OCI-LY7 (cell line): Measurements from ENCODE around the gene UGP2. TPM values are rescaled to one million over a fixed set of nuclear protein-coding genes. Genes with fewer than 3 reads are reported as not detected.

Source experiments
- BruUV-seq: library from RNA; stranded (reverse); fragments of 400-500 nt; replicated peaks from 2 replicates; lab custom pipeline; 2021; lab: Mats Ljungman, UMichigan
- CTCF ChIA-PET: fragments of 300-600 bp; sonication (Branson Sonifier 250); formaldehyde crosslinking; loops from one replicate; lab custom pipeline; 2022; ENCODE audit warnings: antibody characterized with exemption; ENCODE audit not compliant: unreplicated experiment; lab: Charles Lee
- POLR2A ChIA-PET: fragments of 300-600 bp; sonication (Branson Sonifier 250); formaldehyde crosslinking; loops from one replicate; lab custom pipeline; 2022; ENCODE audit warnings: antibody characterized with exemption; lab: Charles Lee
- DNase-seq: peaks from one replicate; pipeline ENCODE4 v3.0.0-alpha.2; 2015; ENCODE audit warnings: low spot score
- H2AFZ ChIP-seq: fragments of 200-600 bp; sonication (generic), shearing (Covaris generic); 2 replicates; pipeline ENCODE4 v1.6.1; 2014; ENCODE audit warnings: mild to moderate bottlenecking, antibody characterized with exemption, low read length, moderate library complexity
- H3K27ac ChIP-seq: fragments of 200-600 bp; sonication (generic); 2 replicates; pipeline ENCODE4 v1.5.1; 2014; ENCODE audit warnings: mixed run types, low read depth, mild to moderate bottlenecking, moderate library complexity, low read length, inconsistent platforms; ENCODE audit not compliant: poor library complexity, severe bottlenecking
- H3K36me3 ChIP-seq: fragments of 200-600 bp; sonication (generic); 2 replicates; pipeline ENCODE4 v1.6.1; 2014; ENCODE audit warnings: mild to moderate bottlenecking, antibody characterized with exemption, low read length, moderate library complexity, mixed read lengths; ENCODE audit not compliant: insufficient read depth
- H3K4me1 ChIP-seq: fragments of 200-600 bp; sonication (generic); 2 replicates; pipeline ENCODE4 v1.5.1; 2014; ENCODE audit warnings: mild to moderate bottlenecking, low read length; ENCODE audit not compliant: insufficient read depth, poor library complexity, severe bottlenecking
- H3K4me2 ChIP-seq: fragments of 200-600 bp; sonication (generic); 2 replicates; pipeline ENCODE4 v1.6.1; 2014; ENCODE audit warnings: mild to moderate bottlenecking, low read length
- H3K4me3 ChIP-seq: fragments of 200-600 bp; sonication (generic); 2 replicates; pipeline ENCODE4 v1.5.1; 2014; ENCODE audit warnings: mild to moderate bottlenecking, low read depth, low read length; ENCODE audit not compliant: poor library complexity, severe bottlenecking
- H3K79me2 ChIP-seq: fragments of 200-600 bp; sonication (generic); 2 replicates; pipeline ENCODE4 v1.6.1; 2016; ENCODE audit warnings: low read depth, mild to moderate bottlenecking, low read length, moderate library complexity, mixed read lengths; ENCODE audit not compliant: insufficient read depth
- H3K9me2 ChIP-seq: fragments of 200-600 bp; sonication (generic); 2 replicates; pipeline ENCODE4 v1.6.1; 2016; ENCODE audit warnings: mild to moderate bottlenecking, low read length, mixed read lengths; ENCODE audit not compliant: insufficient read depth
- H3K9me3 ChIP-seq: fragments of 200-600 bp; sonication (generic); 2 replicates; pipeline ENCODE4 v1.6.1; 2014; ENCODE audit warnings: mild to moderate bottlenecking, mixed run types, low read length, mixed read lengths
- H4K20me1 ChIP-seq: fragments of 200-600 bp; sonication (generic); 2 replicates; pipeline ENCODE4 v1.6.1; 2014; ENCODE audit warnings: mild to moderate bottlenecking, antibody characterized with exemption, low read length, moderate library complexity, mixed read lengths; ENCODE audit not compliant: insufficient read depth
- EZH2phosphoT487 ChIP-seq: fragments of 200-600 bp; sonication (generic); IDR thresholded peaks from 2 replicates; pipeline ENCODE4 v1.6.1; 2018; ENCODE audit warnings: low read depth, borderline replicate concordance, mild to moderate bottlenecking, mixed run types, antibody characterized with exemption, low read length, moderate library complexity, mixed read lengths
- intact Hi-C: fragments of 100-400 bp; cut with micrococcal nuclease; formaldehyde crosslinking; loops from one replicate; pipeline ENCODE4 v1.10.0; 2022; ENCODE audit not compliant: unreplicated experiment
- total RNA-seq, 2 experiments: library from RNA; depleted of rRNA in 1 of 2; stranded (reverse); fragments of >200 nt in 1 of 2; shearing (Covaris generic) in 1 of 2; gene quantifications; 2 replicates each; pipeline ENCODE4 v1.2.3, GENCODE V29; 2014 to 2022
- TF ChIP-seq, protein P1 (sequence below): fragments of 200-600 bp; sonication (generic); conservative IDR thresholded peaks from 2 replicates; pipeline ENCODE4 v1.5.1; 2014; ENCODE audit warnings: mild to moderate bottlenecking, antibody characterized with exemption, low read length, moderate library complexity, mixed read lengths

UGP2 gene
- total RNA-seq, 2 experiments from 2014 or later = 53.7 to 71.4 TPM

DNA sequence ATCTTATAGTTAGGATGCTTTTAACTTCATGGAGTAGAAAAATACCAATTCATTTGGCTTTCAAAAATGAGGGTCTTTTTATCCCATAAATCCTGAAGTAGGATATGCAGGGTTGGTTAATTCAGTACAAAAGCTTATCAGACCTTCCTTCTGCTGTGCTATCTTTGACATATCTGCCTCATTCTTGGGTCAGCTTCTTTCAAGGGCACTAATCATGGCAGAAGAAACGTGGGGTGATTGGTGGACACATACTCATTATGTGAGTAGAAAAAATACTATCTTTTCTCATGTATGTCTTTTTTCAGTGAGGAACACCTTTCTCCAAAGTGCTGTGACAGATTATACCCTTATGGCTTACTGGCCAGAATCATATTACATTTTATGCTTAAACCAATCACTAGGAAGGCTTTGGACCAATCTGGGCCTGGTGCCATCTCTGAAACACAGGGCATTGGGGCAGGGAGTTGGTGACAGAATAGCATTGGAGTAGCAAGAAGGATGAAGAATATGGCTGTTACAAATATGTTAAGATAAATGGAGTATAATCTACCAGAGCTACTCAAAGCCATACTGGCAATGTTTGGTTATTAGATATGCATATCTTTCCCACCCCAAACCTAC is 10.1 kb downstream of the UGP2 start:
- Histone ChIP-seq H3K4me1 (no peaks in the 10 kb centered on the region), H3K36me3 (peaks cover 39% of the 10 kb centered on the region), H2AFZ (no peak overlapping the region), H4K20me1 (peaks cover 28% of the 10 kb centered on the region), H3K4me2 (no peak overlapping the region), H3K9me2 (no peaks in the 10 kb centered on the region), H3K27ac (no peak overlapping the region), H3K9me3 (no peaks in the 10 kb centered on the region), H3K4me3 (no peak overlapping the region), H3K79me2 (peaks cover 98% of the 10 kb centered on the region)
- intact Hi-C loops = no loop called here
- TF ChIP-seq, protein P1, sequence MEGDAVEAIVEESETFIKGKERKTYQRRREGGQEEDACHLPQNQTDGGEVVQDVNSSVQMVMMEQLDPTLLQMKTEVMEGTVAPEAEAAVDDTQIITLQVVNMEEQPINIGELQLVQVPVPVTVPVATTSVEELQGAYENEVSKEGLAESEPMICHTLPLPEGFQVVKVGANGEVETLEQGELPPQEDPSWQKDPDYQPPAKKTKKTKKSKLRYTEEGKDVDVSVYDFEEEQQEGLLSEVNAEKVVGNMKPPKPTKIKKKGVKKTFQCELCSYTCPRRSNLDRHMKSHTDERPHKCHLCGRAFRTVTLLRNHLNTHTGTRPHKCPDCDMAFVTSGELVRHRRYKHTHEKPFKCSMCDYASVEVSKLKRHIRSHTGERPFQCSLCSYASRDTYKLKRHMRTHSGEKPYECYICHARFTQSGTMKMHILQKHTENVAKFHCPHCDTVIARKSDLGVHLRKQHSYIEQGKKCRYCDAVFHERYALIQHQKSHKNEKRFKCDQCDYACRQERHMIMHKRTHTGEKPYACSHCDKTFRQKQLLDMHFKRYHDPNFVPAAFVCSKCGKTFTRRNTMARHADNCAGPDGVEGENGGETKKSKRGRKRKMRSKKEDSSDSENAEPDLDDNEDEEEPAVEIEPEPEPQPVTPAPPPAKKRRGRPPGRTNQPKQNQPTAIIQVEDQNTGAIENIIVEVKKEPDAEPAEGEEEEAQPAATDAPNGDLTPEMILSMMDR = no peak
- no peak for TF ChIP-seq EZH2phosphoT487
- CTCF ChIA-PET = no interaction called here
- POLR2A ChIA-PET = interaction anchor here (0.6 to 1.7 kb wide), 4 partner anchors 15 to 67 kb away, joined by 3 to 5 read pairs (median 4); no protein-coding TSS in a partner anchor
- DNase-seq = no peak
- BruUV-seq = no TSS peak

DNA sequence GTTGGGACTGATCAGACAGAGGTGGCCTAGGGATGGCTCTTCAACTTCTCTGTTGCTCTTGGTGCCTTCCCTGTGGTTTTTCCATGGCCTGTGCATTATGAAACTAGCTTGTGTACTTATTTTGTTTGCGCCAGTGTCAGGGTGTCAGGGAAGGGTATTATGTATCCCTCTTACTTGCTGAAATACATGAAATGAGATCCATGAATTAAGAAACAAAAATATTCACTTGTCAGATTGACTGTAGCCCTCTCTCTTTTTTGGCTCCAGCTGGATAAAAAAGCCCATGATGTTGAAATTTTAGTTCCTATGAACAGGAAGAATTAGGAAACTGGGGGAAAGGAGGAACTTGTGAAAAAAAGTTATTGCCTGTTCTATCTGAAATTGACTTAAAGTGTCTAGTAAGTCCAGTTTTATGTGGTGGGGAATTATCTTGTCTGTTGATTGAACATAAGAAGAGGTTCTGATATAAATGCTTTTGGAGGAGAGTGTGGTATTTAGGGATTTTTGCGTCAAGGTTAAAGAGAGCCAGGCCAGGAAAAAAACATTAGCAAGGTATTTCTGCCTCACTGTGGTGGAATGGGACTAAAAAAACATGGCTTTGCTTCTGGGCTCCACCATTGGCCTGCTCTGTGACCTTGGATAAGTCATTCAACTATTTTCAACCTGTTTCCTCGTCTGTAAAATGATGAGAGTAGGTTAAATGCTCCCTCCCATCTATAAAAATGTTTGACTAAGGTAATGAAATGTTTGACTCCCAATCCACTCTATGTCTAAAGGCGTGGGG is 12.0 kb downstream of the UGP2 start:
- ChIA-PET POLR2A (interaction anchor here (1.6 to 1.7 kb wide), 3 partner anchors 11 to 35 kb away, joined by 5 to 11 read pairs (median 5); partner anchors contain the start of gene UGP2), CTCF (no interaction called here)
- peaks cover 28% of the 10 kb centered on the region for H4K20me1 ChIP-seq
- DNase-seq = no peak
- no peak overlapping the region for H3K4me2 ChIP-seq
- peaks cover 81% of the 10 kb centered on the region for H3K79me2 ChIP-seq
- BruUV-seq = no TSS peak
- no peaks in the 10 kb centered on the region for H3K9me2 ChIP-seq
- H2AFZ ChIP-seq = no peak overlapping the region
- no peak overlapping the region for H3K27ac ChIP-seq
- intact Hi-C loops = no loop called here
- H3K4me1 ChIP-seq = no peaks in the 10 kb centered on the region
- H3K9me3 ChIP-seq = no peaks in the 10 kb centered on the region
- TF ChIP-seq EZH2phosphoT487 = no peak
- TF ChIP-seq, protein P1 = no peak
- H3K36me3 ChIP-seq = peaks cover 45% of the 10 kb centered on the region
- H3K4me3 ChIP-seq = no peak overlapping the region
